Mucosa of descending colon (tissue), 3 donors: ENCODE measurements around the gene EFNA2. TPM values are rescaled to one million over a fixed set of nuclear protein-coding genes. Genes with fewer than 3 reads are reported as not detected.

Source experiments
- ATAC-seq: fragments of 200-7000 bp; cut with Tn5 transposase; one replicate; pipeline ENCODE4 v1.9.1; 2020; ENCODE audit warnings: mild to moderate bottlenecking, moderate library complexity
- DNase-seq, 3 donors: peaks; one replicate each; pipeline ENCODE4 v3.0.0-alpha.2; 2020
- H3K36me3 ChIP-seq: fragments of 200-600 bp; one replicate; pipeline ENCODE4 v1.8.0; 2021; ENCODE audit warnings: low read depth, mild to moderate bottlenecking
- H3K4me1 ChIP-seq: fragments of 200-600 bp; one replicate; pipeline ENCODE4 v1.8.0; 2021; ENCODE audit warnings: low read depth, mild to moderate bottlenecking
- H3K4me3 ChIP-seq: fragments of 200-600 bp; one replicate; pipeline ENCODE4 v1.8.0; 2021; ENCODE audit warnings: mild to moderate bottlenecking
- H3K9me3 ChIP-seq: fragments of 200-600 bp; one replicate; pipeline ENCODE4 v1.8.0; 2021; ENCODE audit warnings: mild to moderate bottlenecking
- intact Hi-C, 2 donors: fragments of 100-400 bp; cut with DNase I in 1 of 2; cut with micrococcal nuclease in 1 of 2; formaldehyde crosslinking; loops; one replicate each; pipeline versions ENCODE4 v1.11.0 to v1.11.1; 2022; cut with DNase I, micrococcal nuclease
- total RNA-seq, 3 donors: library from RNA; stranded (reverse); fragmentation: NEBNext Ultra II Directional in 2 of 3; extraction: Animal tissue kit (Norgen Biotek cat#: 25700) in 2 of 3; gene quantifications; one replicate each; pipeline versions ENCODE4 v1.2.1 to v1.2.4, GENCODE V29; 2021 to 2023
- TF ChIP-seq, protein P1 (sequence below): fragments of 200-600 bp; IDR thresholded peaks from one replicate; pipeline ENCODE4 v1.8.0; 2022; ENCODE audit warnings: antibody characterized with exemption, mild to moderate bottlenecking
- donor health status: DM: no; HTN: no; CAD: no; lungs with moderate emphysema.
- donor health status: DM: no; HTN: no; CAD: no.
- donor health status: DM: no; HTN: yes; CAD: no.

Gene EFNA2
- total RNA-seq, 3 donors from 2014 or later = 19.0 to 62.2 (median 61.7) TPM

DNA sequence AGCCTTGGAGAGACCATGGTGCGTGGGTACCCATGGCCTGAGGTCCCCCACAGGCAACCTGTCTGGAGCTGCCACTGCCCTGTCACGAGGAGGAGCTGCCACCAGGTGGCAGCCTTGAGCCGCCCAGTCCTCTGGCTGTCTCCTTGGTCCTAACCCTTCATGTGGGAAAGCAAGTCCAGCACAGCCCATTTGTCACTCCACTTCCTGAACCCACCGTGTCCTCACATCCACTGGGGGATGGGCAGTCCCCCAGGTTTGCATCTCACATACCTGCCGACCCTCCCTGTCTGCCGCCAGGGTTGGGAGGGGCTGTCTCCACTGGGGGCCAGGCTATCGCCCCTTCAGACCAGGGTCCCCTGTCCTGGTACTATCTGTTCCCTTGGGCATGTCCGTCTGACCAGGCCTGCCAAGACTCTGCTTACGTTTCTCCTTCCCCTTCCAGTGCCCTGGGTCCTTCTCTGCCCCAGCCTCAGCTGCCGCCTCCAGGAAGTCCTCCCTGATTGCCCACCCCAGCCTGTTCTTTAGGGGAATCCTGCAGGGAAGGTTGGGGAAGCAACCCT lies 5.8 kb upstream of the EFNA2 start:
- TF ChIP-seq, protein P1, sequence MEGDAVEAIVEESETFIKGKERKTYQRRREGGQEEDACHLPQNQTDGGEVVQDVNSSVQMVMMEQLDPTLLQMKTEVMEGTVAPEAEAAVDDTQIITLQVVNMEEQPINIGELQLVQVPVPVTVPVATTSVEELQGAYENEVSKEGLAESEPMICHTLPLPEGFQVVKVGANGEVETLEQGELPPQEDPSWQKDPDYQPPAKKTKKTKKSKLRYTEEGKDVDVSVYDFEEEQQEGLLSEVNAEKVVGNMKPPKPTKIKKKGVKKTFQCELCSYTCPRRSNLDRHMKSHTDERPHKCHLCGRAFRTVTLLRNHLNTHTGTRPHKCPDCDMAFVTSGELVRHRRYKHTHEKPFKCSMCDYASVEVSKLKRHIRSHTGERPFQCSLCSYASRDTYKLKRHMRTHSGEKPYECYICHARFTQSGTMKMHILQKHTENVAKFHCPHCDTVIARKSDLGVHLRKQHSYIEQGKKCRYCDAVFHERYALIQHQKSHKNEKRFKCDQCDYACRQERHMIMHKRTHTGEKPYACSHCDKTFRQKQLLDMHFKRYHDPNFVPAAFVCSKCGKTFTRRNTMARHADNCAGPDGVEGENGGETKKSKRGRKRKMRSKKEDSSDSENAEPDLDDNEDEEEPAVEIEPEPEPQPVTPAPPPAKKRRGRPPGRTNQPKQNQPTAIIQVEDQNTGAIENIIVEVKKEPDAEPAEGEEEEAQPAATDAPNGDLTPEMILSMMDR = peak; percentile 96
- intact Hi-C loops = no loop called here
- H3K36me3 ChIP-seq = no peaks in the 10 kb centered on the region
- H3K4me3 ChIP-seq = no peak overlapping the region
- ATAC-seq = peak; percentile 19
- DNase-seq = peak; percentile 85 to 92 (median 92)
- peaks cover 39% of the 10 kb centered on the region for H3K4me1 ChIP-seq
- H3K9me3 ChIP-seq = no peaks in the 10 kb centered on the region

DNA sequence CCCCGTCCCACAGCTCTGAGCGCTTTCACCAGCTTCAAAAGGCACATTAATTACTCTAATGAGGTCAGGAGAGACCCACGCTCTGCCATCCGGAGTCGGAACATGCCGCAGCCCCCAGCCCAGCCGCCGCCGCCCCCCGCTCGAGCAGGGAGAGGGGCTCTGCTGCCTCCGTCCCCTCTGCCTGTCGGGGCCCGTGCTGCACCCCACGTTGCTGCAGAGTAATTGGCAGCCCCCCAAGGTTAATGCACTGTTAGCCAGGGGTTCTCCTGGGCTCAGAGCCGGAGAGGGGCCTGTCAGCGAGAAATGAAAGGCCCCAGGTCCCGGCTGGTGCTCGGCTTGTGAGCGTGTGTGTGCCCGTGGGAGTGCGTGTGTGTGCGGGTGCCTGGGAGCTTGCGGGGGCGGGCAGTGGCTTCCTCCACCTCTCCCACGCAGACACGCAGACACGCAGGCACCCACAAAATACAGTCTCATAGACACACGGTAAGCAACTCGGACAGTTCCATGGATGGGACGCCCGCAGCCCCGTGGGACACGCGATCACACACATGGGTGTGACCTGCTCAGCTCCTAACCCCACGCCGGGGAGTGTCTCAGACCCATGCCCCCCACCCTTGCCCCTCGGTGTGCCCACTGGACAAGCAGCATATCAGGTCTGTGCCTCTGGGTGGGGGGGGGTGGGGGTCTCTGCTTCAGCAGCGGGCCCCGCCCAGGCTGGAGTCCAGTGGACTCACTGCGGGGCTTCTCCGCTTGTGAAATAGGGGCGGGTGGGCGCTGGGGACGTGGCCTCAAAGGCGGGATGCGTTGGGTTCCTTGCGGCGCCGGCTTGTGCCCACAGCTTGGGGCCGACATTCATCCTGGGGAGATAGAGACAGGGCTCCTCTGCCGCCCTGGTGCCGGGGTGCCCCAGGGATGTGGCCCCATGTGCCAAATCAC lies 4.8 kb upstream of the EFNA2 start:
- intact Hi-C loops = no loop called here
- DNase-seq = peak in 1 of 3 donors; percentile 39
- no peak for ATAC-seq
- H3K9me3 ChIP-seq = no peaks in the 10 kb centered on the region
- peaks cover 43% of the 10 kb centered on the region for H3K4me1 ChIP-seq
- H3K36me3 ChIP-seq = no peaks in the 10 kb centered on the region
- TF ChIP-seq, protein P1 = no peak
- no peak overlapping the region for H3K4me3 ChIP-seq

DNA sequence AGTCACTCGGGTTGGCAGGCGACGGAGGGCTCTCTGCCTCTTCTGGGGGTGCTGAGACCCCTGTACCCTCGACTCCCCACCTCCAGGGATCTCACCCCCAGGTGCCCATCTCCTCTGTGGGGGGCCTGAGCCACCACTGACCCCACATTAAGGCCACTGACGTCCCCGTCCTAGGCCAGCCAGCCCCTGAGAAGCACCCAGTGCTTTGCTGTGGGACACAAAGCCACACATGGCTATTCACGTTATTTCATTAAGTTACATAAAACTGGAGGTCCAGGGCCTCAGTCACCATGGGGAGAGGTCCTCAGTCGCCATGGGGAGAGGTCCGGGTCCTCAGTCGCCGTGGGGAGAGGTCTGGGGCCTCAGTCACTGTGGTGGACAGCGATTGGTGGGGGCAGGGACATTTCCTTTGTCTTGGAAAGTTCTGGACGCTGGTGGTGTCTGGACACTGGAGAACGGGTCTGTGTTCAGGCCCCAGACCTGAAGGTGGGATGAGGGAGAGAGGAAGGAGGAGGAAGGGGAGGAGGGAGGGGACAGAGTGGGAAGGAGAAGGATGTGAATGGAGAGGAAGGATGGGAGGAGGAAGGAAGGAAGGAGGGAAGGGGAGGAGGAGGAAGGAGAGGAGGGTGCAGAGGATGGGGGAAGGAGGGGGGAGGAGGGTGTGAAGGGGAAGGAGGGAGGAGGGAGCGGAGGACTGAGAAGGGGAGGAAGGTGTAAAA lies 3.9 kb upstream of the EFNA2 start:
- TF ChIP-seq, protein P1 = no peak
- no peak overlapping the region for H3K4me3 ChIP-seq
- H3K9me3 ChIP-seq = no peaks in the 10 kb centered on the region
- DNase-seq (no peak), ATAC-seq (no peak)
- peaks cover 36% of the 10 kb centered on the region for H3K4me1 ChIP-seq
- intact Hi-C loops = no loop called here
- H3K36me3 ChIP-seq = no peaks in the 10 kb centered on the region

DNA sequence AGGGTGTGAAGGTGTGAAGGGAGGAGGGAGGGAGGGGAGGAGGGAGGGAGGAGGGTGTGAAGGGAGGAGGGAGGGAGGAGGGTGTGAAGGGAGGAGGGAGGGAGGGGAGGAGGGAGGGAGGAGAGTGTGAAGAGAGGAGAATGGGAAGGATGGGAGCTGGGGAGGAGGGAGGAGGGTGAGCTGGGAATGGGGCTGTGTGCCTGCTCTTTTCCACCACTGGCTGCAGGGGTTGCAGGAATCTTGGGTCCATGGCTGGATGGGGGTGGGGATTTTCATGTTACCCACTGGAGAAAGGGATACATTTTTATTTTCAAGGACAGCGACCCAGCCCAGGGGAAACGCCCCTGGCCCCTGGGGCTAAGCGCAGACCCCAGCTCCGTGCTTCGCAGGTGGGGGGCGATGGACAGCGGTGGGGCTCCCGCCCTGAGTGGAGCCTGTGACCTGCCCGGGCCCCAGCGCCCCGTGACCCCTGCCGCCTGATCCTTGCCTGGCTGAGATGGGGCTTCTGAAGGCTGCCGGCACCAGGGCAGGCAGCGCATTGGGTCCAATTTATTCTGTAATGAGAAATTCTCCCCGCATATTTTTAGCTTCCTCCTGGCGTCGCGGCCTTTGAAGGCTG lies 3.0 kb upstream of the EFNA2 start:
- no peak overlapping the region for H3K4me3 ChIP-seq
- H3K4me1 ChIP-seq = peaks cover 36% of the 10 kb centered on the region
- no peak for ATAC-seq
- DNase-seq = peak in 1 of 3 donors; percentile 43
- intact Hi-C loops = no loop called here
- TF ChIP-seq, protein P1 = no peak
- no peaks in the 10 kb centered on the region for H3K36me3 ChIP-seq
- no peaks in the 10 kb centered on the region for H3K9me3 ChIP-seq

DNA sequence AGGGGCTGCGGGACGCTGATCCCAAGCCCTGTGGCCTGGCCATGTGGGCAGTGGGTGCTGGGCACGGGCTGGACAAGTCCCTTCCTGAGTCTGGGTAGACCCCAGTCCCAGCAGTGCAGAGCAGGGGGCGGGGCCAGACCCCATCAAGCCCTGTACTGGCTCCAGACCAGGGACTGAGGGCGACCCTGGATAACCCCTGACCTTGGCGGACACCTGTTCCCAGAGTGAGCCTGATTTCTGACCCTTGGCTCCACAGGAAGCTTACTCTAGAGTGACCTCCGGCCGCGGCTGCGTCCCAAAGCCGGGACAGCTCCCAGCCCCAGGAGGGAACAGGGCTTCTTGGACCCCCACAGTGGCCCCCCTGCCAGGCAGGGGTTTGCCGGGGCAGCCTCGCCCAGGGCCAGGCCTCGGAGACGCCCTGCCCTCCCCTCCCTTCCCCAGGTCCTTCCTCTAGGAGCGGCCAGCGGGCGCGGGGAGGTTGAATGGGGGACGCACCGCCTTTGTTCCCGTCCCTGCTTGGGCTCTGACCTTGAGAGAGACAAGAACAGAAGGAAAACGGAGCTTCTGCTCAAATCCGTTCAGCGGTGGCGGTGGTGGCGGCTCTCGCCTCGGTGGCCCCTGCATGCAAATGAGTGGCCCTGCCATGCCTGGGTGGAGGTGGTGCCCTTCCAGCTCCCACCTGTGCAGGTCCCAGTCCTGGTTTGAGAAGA lies 2.3 kb upstream of the EFNA2 start:
- peak in 1 of 3 donors; percentile 67 for DNase-seq
- H3K4me3 ChIP-seq = no peak overlapping the region
- no peaks in the 10 kb centered on the region for H3K9me3 ChIP-seq
- peaks cover 36% of the 10 kb centered on the region for H3K4me1 ChIP-seq
- ATAC-seq = peak; percentile 22
- TF ChIP-seq, protein P1 = no peak
- no peaks in the 10 kb centered on the region for H3K36me3 ChIP-seq
- intact Hi-C loops = no loop called here
